Measurements from ENCODE around the gene KCNIP2. TPM values are rescaled to one million over a fixed set of nuclear protein-coding genes. Genes with fewer than 3 reads are reported as not detected.

Gene KCNIP2
- total and polyA plus RNA-seq, 4 donors = 0.18 to 2.0 (median 0.72) TPM

DNA sequence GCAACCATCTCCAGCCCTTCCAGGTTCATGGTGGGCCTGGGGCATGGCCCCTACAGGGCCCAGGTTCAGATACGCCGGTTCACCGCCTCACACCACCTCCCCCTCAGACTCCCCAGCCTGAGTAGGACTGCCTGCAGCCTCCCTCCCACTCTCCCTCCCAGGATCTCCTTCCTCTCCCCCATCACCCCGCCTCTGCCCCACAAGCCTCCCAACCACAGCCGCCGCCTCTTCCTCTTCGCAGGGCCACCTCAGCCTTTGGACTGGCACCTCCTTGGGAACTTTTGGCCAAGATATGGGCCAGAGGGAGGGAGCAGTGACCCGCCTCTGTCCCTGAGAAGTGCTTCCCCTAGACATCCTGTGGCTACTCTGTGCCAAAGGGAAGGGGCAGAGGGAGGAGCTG, 9.3 kb downstream of the KCNIP2 start (continued):
- TF ChIP-seq, protein P1, sequence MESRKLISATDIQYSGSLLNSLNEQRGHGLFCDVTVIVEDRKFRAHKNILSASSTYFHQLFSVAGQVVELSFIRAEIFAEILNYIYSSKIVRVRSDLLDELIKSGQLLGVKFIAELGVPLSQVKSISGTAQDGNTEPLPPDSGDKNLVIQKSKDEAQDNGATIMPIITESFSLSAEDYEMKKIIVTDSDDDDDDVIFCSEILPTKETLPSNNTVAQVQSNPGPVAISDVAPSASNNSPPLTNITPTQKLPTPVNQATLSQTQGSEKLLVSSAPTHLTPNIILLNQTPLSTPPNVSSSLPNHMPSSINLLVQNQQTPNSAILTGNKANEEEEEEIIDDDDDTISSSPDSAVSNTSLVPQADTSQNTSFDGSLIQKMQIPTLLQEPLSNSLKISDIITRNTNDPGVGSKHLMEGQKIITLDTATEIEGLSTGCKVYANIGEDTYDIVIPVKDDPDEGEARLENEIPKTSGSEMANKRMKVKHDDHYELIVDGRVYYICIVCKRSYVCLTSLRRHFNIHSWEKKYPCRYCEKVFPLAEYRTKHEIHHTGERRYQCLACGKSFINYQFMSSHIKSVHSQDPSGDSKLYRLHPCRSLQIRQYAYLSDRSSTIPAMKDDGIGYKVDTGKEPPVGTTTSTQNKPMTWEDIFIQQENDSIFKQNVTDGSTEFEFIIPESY (IDR thresholded peaks at IDR 0.05) = no peak
- TF ChIP-seq CTCF (IDR thresholded peaks at IDR 0.05; ENCODE audit: low read depth, low read length, missing input control) (no peak), RAD21 (IDR thresholded peaks at IDR 0.05) (no peak), TAF1 (conservative IDR thresholded peaks at IDR 0.05) (no peak), YY1 (IDR thresholded peaks at IDR 0.05) (no peak)
- TF ChIP-seq, protein P2, sequence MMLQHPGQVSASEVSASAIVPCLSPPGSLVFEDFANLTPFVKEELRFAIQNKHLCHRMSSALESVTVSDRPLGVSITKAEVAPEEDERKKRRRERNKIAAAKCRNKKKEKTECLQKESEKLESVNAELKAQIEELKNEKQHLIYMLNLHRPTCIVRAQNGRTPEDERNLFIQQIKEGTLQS (IDR thresholded peaks at IDR 0.05) = no peak
- TF ChIP-seq, protein P3, sequence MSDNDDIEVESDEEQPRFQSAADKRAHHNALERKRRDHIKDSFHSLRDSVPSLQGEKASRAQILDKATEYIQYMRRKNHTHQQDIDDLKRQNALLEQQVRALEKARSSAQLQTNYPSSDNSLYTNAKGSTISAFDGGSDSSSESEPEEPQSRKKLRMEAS (IDR thresholded peaks at IDR 0.05) = no peak

DNA sequence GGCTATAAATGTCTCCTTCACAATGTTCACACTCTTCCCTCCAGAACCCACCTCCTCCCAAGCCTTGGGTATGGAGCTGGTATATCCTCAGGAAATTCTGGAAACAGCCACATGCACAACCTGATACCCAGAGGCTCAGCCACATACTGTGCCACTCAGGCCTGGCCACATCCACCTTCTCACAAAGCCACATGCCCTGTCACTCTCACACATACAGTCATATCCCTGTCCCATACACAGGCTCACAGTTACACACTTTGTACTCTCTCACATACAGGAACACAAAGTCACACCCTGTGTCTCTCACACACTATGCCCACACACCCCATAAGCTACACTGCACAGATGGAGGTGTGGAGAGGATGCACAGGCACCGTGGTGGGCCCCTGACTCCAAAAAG, 10.1 kb downstream of the KCNIP2 start:
- TF ChIP-seq HNF4G (IDR thresholded peaks at IDR 0.05) = no peak
- TF ChIP-seq FOXA2 (IDR thresholded peaks at IDR 0.05) = no peak
- TF ChIP-seq CTCF (IDR thresholded peaks at IDR 0.05; ENCODE audit: low read depth, low read length, missing input control) = no peak
- TF ChIP-seq FOXA1 (IDR thresholded peaks at IDR 0.05) = no peak
- no peak for TF ChIP-seq YY1 (IDR thresholded peaks at IDR 0.05)
- TF ChIP-seq EGR1 (IDR thresholded peaks at IDR 0.05; ENCODE audit: low read depth in 2 of 2) = no peak
- no peak for TF ChIP-seq TAF1 (conservative IDR thresholded peaks at IDR 0.05)
- TF ChIP-seq RAD21 (IDR thresholded peaks at IDR 0.05) = no peak
- TF ChIP-seq, protein P3 (IDR thresholded peaks at IDR 0.05) = no peak
- TF ChIP-seq, protein P1 (IDR thresholded peaks at IDR 0.05) = no peak
- no peak for TF ChIP-seq GABPA (IDR thresholded peaks at IDR 0.05 in 1 of 2, conservative IDR thresholded peaks at IDR 0.05 in 1 of 2)
- no peak for TF ChIP-seq RXRA (IDR thresholded peaks at IDR 0.05)
- TF ChIP-seq JUND (IDR thresholded peaks at IDR 0.05) = no peak
- no peak for TF ChIP-seq REST (IDR thresholded peaks at IDR 0.05)
- Histone ChIP-seq H3K4me3 (ENCODE audit: low read depth in 1 of 3, low read length in 3 of 3) (no peak overlapping the region), H3K9me3 (ENCODE audit: control insufficient read depth in 4 of 4, low read length in 3 of 4) (no peaks in the 10 kb centered on the region), H3K9ac (ENCODE audit: low read depth in 1 of 2, low read length in 2 of 2) (no peak overlapping the region), H3K4me1 (ENCODE audit: control insufficient read depth in 4 of 4, insufficient read depth in 4 of 4, low read length in 3 of 4) (peaks cover 0 to 25% (median 8%) of the 10 kb centered on the region in 4 donors), H3K36me3 (ENCODE audit: control insufficient read depth in 4 of 4, insufficient read depth in 3 of 4, low read depth in 1 of 4, low read length in 3 of 4) (no peaks in the 10 kb centered on the region), H3K27ac (ENCODE audit: low read depth in 1 of 2, low read length in 2 of 2) (no peak overlapping the region), H3K27me3 (ENCODE audit: control insufficient read depth in 4 of 4, insufficient read depth in 4 of 4, low read length in 3 of 4) (no peaks in the 10 kb centered on the region)
- DNase-seq (ENCODE audit: low spot score) = no peak
- WGBS = 91% methylated on average over 1 of the region's 1 CpG

Data from liver (tissue), 9 donors.